Endodermal cell (in vitro differentiated cells): ENCODE results near the gene MIER2. TPM values are rescaled to one million over a fixed set of nuclear protein-coding genes. Genes with fewer than 3 reads are reported as not detected.

Experiments used
- DNase-seq: peaks from one replicate; pipeline ENCODE4 v3.0.0-alpha.2; 2017
- H3K27ac ChIP-seq: 2 replicates; pipeline ENCODE4 v1.5.1; 2013; ENCODE audit warnings: mild to moderate bottlenecking, low read depth, low read length, moderate library complexity
- H3K27me3 ChIP-seq: 2 replicates; pipeline ENCODE4 v1.6.1; 2013; ENCODE audit warnings: mild to moderate bottlenecking, low read length, moderate library complexity; ENCODE audit not compliant: insufficient read depth, control insufficient read depth, poor library complexity, severe bottlenecking
- H3K36me3 ChIP-seq: 2 replicates; pipeline ENCODE4 v1.7.0; 2013; ENCODE audit warnings: mild to moderate bottlenecking, low read length, moderate library complexity; ENCODE audit not compliant: control insufficient read depth, insufficient read depth
- H3K4me1 ChIP-seq: one replicate; pipeline ENCODE4 v1.7.0; 2013; ENCODE audit warnings: low read length; ENCODE audit not compliant: control insufficient read depth, insufficient read depth
- H3K4me3 ChIP-seq: 2 replicates; pipeline ENCODE4 v1.5.1; 2013; ENCODE audit warnings: mild to moderate bottlenecking, low read length, moderate library complexity
- H3K9ac ChIP-seq: 2 replicates; pipeline ENCODE4 v1.6.1; 2013; ENCODE audit warnings: mild to moderate bottlenecking, low read length, moderate library complexity; ENCODE audit not compliant: poor library complexity, severe bottlenecking; ENCODE audit errors: extremely low read depth
- H3K9me3 ChIP-seq: 2 replicates; pipeline ENCODE4 v1.6.1; 2013; ENCODE audit warnings: mild to moderate bottlenecking, low read length, moderate library complexity; ENCODE audit not compliant: control insufficient read depth
- H3K27ac Mint-ChIP-seq: 2 replicates; pipeline ENCODE4 v1.8.0; 2020; ENCODE audit warnings: mixed read lengths
- H3K27me3 Mint-ChIP-seq: 2 replicates; pipeline ENCODE4 v1.8.0; 2021; ENCODE audit warnings: mild to moderate bottlenecking, mixed read lengths; ENCODE audit not compliant: insufficient read depth
- H3K36me3 Mint-ChIP-seq: 2 replicates; pipeline ENCODE4 v1.8.0; 2020; ENCODE audit warnings: low read depth, mixed read lengths
- H3K4me1 Mint-ChIP-seq: 2 replicates; pipeline ENCODE4 v1.8.0; 2020; ENCODE audit warnings: mixed read lengths
- H3K4me3 Mint-ChIP-seq: 2 replicates; pipeline ENCODE4 v1.8.0; 2020; ENCODE audit warnings: mild to moderate bottlenecking, moderate library complexity, mixed read lengths
- H3K9me3 Mint-ChIP-seq: 2 replicates; pipeline ENCODE4 v1.8.0; 2020; ENCODE audit warnings: mild to moderate bottlenecking, mixed read lengths
- WGBS, 2 experiments: methylation state at CpG; one replicate each; pipeline versions ENCODE4 v1.1.5 to v1.1.7; 2013; ENCODE audit warnings: missing lambda C conversion rate in 2 of 2, mixed read lengths in 1 of 2; ENCODE audit not compliant: insufficient coverage in 1 of 2, insufficient read length in 1 of 2; 5-methylcytosine and 5-hydroxymethylcytosine counted together
- total RNA-seq, 2 donors: library from RNA; stranded (reverse); fragmentation: NEBNext Ultra II Directional in 1 of 2; extraction: Animal tissue kit (Norgen Biotek cat#: 25700) in 1 of 2; gene quantifications; 2 replicates in 1 of 2; 3 replicates in 1 of 2; pipeline ENCODE4 v1.2.1, GENCODE V29; 2021
- TF ChIP-seq, protein P1 (sequence below): fragments of 200-600 bp; sonication (generic); conservative IDR thresholded peaks from 2 replicates; pipeline ENCODE4 v1.5.0; 2021; ENCODE audit warnings: antibody characterized with exemption, mild to moderate bottlenecking

The MIER2 gene
- total RNA-seq, 2 donors from 2014 or later, result 50.5 to 51.3 TPM

- Histone ChIP-seq H3K36me3 (peaks cover 99% of the 10 kb centered on the region), H3K4me1 (no peaks in the 10 kb centered on the region), H3K27me3 (no peaks in the 10 kb centered on the region), H3K4me3 (no peak overlapping the region), H3K27ac (no peak overlapping the region), H3K9me3 (peaks cover 67% of the 10 kb centered on the region), H3K9ac (no peak overlapping the region)
- no peak overlapping the region for H3K4me3 Mint-ChIP-seq
- WGBS, 2 experiments, result 98% methylated on average over 10 to 15 of the region's 15 CpGs
- TF ChIP-seq, protein P1, sequence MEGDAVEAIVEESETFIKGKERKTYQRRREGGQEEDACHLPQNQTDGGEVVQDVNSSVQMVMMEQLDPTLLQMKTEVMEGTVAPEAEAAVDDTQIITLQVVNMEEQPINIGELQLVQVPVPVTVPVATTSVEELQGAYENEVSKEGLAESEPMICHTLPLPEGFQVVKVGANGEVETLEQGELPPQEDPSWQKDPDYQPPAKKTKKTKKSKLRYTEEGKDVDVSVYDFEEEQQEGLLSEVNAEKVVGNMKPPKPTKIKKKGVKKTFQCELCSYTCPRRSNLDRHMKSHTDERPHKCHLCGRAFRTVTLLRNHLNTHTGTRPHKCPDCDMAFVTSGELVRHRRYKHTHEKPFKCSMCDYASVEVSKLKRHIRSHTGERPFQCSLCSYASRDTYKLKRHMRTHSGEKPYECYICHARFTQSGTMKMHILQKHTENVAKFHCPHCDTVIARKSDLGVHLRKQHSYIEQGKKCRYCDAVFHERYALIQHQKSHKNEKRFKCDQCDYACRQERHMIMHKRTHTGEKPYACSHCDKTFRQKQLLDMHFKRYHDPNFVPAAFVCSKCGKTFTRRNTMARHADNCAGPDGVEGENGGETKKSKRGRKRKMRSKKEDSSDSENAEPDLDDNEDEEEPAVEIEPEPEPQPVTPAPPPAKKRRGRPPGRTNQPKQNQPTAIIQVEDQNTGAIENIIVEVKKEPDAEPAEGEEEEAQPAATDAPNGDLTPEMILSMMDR, result no peak
- no peak overlapping the region for H3K27ac Mint-ChIP-seq
- H3K36me3 Mint-ChIP-seq, result peaks cover 62% of the 10 kb centered on the region
- H3K27me3 Mint-ChIP-seq, result no peaks in the 10 kb centered on the region
- DNase-seq, result no peak
- no peaks in the 10 kb centered on the region for H3K4me1 Mint-ChIP-seq
- H3K9me3 Mint-ChIP-seq, result peaks cover 21% of the 10 kb centered on the region
Observed at GRCh38 chr19:326871-327270, 17.7 kb downstream of the MIER2 start.

GRCh38 chr19:325937-326565 lies 18.5 kb downstream of the MIER2 start:
- Mint-ChIP-seq H3K4me1 (no peaks in the 10 kb centered on the region), H3K36me3 (peaks cover 62% of the 10 kb centered on the region), H3K4me3 (no peak overlapping the region), H3K27ac (no peak overlapping the region), H3K27me3 (no peaks in the 10 kb centered on the region), H3K9me3 (peaks cover 27% of the 10 kb centered on the region)
- Histone ChIP-seq H3K9ac (no peak overlapping the region), H3K4me3 (no peak overlapping the region), H3K9me3 (peaks cover 67% of the 10 kb centered on the region), H3K27ac (no peak overlapping the region), H3K4me1 (no peaks in the 10 kb centered on the region), H3K27me3 (no peaks in the 10 kb centered on the region), H3K36me3 (peaks cover 98% of the 10 kb centered on the region)
- WGBS, 2 experiments, result 95 to 97% methylated on average over 28 to 33 of the region's 33 CpGs
- TF ChIP-seq, protein P1, result no peak
- no peak for DNase-seq

DNA sequence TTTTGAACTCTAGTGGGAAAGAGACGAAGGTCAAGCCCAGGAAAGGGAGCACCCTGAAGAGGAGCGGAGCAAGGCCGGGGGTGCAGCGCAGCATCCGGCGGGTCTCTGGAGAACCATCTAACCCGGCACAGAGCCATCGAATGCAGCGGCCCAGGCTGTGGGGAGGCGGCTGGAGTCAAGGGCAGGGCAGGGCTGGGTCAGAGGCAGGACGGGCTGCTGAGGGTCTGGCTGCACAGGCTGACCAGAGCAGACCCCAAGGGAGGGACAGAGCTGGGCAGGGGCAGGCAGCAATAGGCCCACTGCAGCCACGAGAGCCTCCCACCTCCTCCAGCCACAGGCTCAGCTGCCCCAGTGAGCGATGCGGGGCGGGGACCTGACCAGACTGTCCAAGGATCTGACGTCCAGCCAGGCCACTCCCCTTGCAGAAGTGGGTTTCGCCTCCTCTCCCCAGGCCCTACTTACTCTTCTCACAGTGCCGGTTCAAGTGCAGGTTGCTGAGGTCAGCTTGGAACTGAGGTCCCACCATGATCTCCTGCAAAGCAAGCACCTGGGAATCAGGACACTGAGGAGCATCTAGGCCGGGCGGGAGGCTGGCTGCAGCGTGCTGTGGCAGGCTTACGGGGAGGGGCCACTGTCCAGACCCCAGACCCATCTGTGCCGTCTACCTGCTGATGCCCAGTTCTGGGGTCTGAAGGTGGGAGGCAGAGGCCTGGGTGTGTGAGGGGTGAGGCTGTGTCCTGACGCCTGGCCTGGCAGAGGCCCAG lies 19.2 kb downstream of the MIER2 start:
- Mint-ChIP-seq H3K4me3 (no peak overlapping the region), H3K27me3 (no peaks in the 10 kb centered on the region), H3K27ac (no peak overlapping the region), H3K4me1 (no peaks in the 10 kb centered on the region), H3K36me3 (peaks cover 62% of the 10 kb centered on the region), H3K9me3 (peaks cover 26% of the 10 kb centered on the region)
- Histone ChIP-seq H3K9ac (no peak overlapping the region), H3K4me1 (no peaks in the 10 kb centered on the region), H3K27me3 (no peaks in the 10 kb centered on the region), H3K36me3 (peaks cover 98% of the 10 kb centered on the region), H3K4me3 (no peak overlapping the region), H3K9me3 (peaks cover 67% of the 10 kb centered on the region), H3K27ac (no peak overlapping the region)
- DNase-seq, result no peak
- TF ChIP-seq, protein P1, result no peak
- WGBS, 2 experiments, result 94% methylated on average over 14 to 24 of the region's 24 CpGs
